Neuronal stem cell (in vitro differentiated cells): Measurements from ENCODE around the gene PLPP7.
A peak's percentile ranks its signal among the peaks of the same experiment; 100 is the strongest.

ENCODE experiments used
- DNase-seq: peaks from one replicate; pipeline ENCODE4 v3.0.0-alpha.2; 2013; ENCODE audit warnings: low spot score
- H2AFZ ChIP-seq: one replicate; pipeline ENCODE4 v1.6.1; 2013; ENCODE audit warnings: mild to moderate bottlenecking, low read length, inconsistent platforms
- H2AK5ac ChIP-seq: 2 replicates; pipeline ENCODE4 v1.6.1; 2013; ENCODE audit warnings: low read depth, mild to moderate bottlenecking, inconsistent platforms, low read length, moderate library complexity, mixed read lengths
- H2BK120ac ChIP-seq: 2 replicates; pipeline ENCODE4 v1.6.1; 2013; ENCODE audit warnings: low read depth, mild to moderate bottlenecking, inconsistent platforms, low read length, moderate library complexity, mixed read lengths
- H2BK12ac ChIP-seq: one replicate; pipeline ENCODE4 v1.6.1; 2013; ENCODE audit warnings: low read length, inconsistent platforms
- H2BK15ac ChIP-seq: 2 replicates; pipeline ENCODE4 v1.6.1; 2013; ENCODE audit warnings: mild to moderate bottlenecking, low read length, inconsistent platforms, mixed read lengths
- H2BK5ac ChIP-seq: one replicate; pipeline ENCODE4 v1.6.1; 2013; ENCODE audit warnings: inconsistent platforms, mild to moderate bottlenecking, low read length, moderate library complexity
- H3K14ac ChIP-seq: one replicate; pipeline ENCODE4 v1.6.1; 2013; ENCODE audit warnings: low read length, inconsistent platforms
- H3K18ac ChIP-seq: 2 replicates; pipeline ENCODE4 v1.6.1; 2013; ENCODE audit warnings: low read length, inconsistent platforms
- H3K23ac ChIP-seq: 2 replicates; pipeline ENCODE4 v1.6.1; 2013; ENCODE audit warnings: low read depth, mild to moderate bottlenecking, mixed read lengths, low read length, inconsistent platforms; ENCODE audit not compliant: poor library complexity
- H3K27ac ChIP-seq: replicated peaks from 3 replicates; pipeline ENCODE4 v1.5.1; 2013; ENCODE audit warnings: low read length, inconsistent platforms
- H3K27me3 ChIP-seq, 3 experiments: 2 replicates each; pipeline ENCODE4 v1.6.1; 2013; ENCODE audit warnings: low read length in 3 of 3, mild to moderate bottlenecking in 2 of 3, inconsistent platforms in 1 of 3, low read depth in 1 of 3, mixed read lengths in 1 of 3, moderate library complexity in 1 of 3; ENCODE audit not compliant: control insufficient read depth in 3 of 3, insufficient read depth in 3 of 3
- H3K36me3 ChIP-seq, 2 donors: replicated peaks in 1 of 2; 2 replicates each; pipeline ENCODE4 v1.6.1; 2013; ENCODE audit warnings: low read length in 2 of 2; ENCODE audit not compliant: control insufficient read depth in 2 of 2, insufficient read depth in 2 of 2
- H3K4ac ChIP-seq: 2 replicates; pipeline ENCODE4 v1.6.1; 2013; ENCODE audit warnings: inconsistent platforms, mild to moderate bottlenecking, low read length, moderate library complexity
- H3K4me1 ChIP-seq, 2 donors: 1 replicate in 1 of 2; 2 replicates in 1 of 2; pipeline ENCODE4 v1.6.1; 2013; ENCODE audit warnings: low read length in 2 of 2, low read depth in 1 of 2; ENCODE audit not compliant: control insufficient read depth in 2 of 2, insufficient read depth in 1 of 2
- H3K4me2 ChIP-seq: one replicate; pipeline ENCODE4 v1.6.1; 2013; ENCODE audit warnings: mild to moderate bottlenecking, low read length, inconsistent platforms; ENCODE audit not compliant: insufficient read depth, poor library complexity, severe bottlenecking
- H3K4me3 ChIP-seq, 2 donors: 2 replicates each; pipeline ENCODE4 v1.5.1; 2013; ENCODE audit warnings: low read length in 2 of 2, mild to moderate bottlenecking in 2 of 2, inconsistent platforms in 1 of 2, moderate library complexity in 1 of 2
- H3K79me1 ChIP-seq: one replicate; pipeline ENCODE4 v1.6.1; 2013; ENCODE audit warnings: low read depth, mild to moderate bottlenecking, inconsistent platforms, low read length, moderate library complexity
- H3K9ac ChIP-seq: one replicate; pipeline ENCODE4 v1.6.1; 2013; ENCODE audit warnings: mild to moderate bottlenecking, low read depth, low read length, inconsistent platforms; ENCODE audit not compliant: poor library complexity
- H3K9me3 ChIP-seq, 2 donors: replicated peaks in 1 of 2; 2 replicates each; pipeline versions ENCODE3 to v1.6.1; 2013; ENCODE audit warnings: low read length in 2 of 2, mild to moderate bottlenecking in 2 of 2, inconsistent platforms in 1 of 2, low read depth in 1 of 2, mixed read lengths in 1 of 2, moderate library complexity in 1 of 2; ENCODE audit not compliant: control insufficient read depth in 2 of 2, insufficient read depth in 1 of 2
- H4K8ac ChIP-seq: one replicate; pipeline ENCODE4 v1.6.1; 2013; ENCODE audit warnings: low read depth, mild to moderate bottlenecking, inconsistent platforms, low read length, moderate library complexity
- H4K91ac ChIP-seq: one replicate; pipeline ENCODE4 v1.6.1; 2013; ENCODE audit warnings: low read length, low read depth, mild to moderate bottlenecking, inconsistent platforms; ENCODE audit not compliant: poor library complexity
- WGBS, 2 donors: extraction: QIAGEN DNeasy Blood & Tissue Kit; methylation state at CpG; one replicate each; pipeline ENCODE4 v1.1.7; 2013; ENCODE audit warnings: missing lambda C conversion rate in 2 of 2, mixed read lengths in 1 of 2; ENCODE audit not compliant: insufficient read length in 2 of 2, insufficient replicate concordance in 1 of 2; ENCODE audit errors: extremely low coverage in 2 of 2; 5-methylcytosine and 5-hydroxymethylcytosine counted together

PLPP7 gene

DNA sequence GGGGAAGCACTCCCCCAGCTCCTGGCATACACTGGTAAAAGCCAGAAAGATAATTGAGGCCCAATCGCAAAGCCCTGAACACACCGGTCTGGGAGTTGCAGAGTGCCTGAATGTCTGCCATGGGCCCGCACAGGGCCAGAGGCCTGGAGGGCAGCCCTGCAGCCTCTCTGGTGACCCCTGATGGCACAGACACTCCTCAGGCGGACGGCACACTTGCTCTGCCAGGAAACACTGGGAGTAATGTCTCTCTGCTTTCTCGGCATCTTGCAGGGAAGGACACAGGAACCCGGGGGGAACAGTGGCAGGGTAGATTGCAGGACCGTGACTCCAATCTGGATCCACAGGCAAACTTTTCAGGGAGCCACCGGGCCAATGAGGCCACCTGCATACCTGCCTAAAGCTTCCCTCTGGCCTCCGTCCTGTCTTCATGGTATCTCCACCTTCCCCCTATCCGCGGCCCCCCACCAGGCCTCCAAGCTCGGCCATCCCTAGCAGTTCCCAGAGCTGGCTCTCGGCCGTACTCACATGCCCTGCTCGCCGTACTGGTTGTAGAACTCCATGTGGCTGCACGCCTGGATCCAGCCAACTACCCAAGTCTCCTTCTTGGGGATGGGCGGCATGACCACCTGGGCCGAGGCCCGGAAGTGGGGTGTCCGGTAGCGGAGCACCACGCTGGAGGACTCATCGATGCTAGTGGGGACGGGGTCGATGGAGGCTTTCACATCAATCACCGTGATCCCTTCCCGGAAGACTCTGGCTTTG lies 14.0 kb upstream of the PLPP7 start:
- Histone ChIP-seq H3K14ac (peak overlapping the region; percentile 42), H3K79me1 (no peaks in the 10 kb centered on the region), H2BK15ac (no peak overlapping the region), H2AFZ (peak overlapping the region; percentile 91), H2AK5ac (peak overlapping the region; percentile 85), H3K4ac (no peak overlapping the region), H4K91ac (no peak overlapping the region), H3K4me1 (peaks cover 9 to 26% of the 10 kb centered on the region in 2 donors), H4K8ac (no peak overlapping the region), H2BK5ac (no peak overlapping the region), H2BK12ac (no peak overlapping the region), H2BK120ac (no peak overlapping the region), H3K23ac (peak overlapping the region; percentile 98), H3K9ac (peak overlapping the region; percentile 1), H3K9me3 (no peaks in the 10 kb centered on the region), H3K27me3 (peaks cover 4 to 30% (median 20%) of the 10 kb centered on the region in 3 experiments), H3K4me3 (no peak overlapping the region), H3K4me2 (no peak overlapping the region), H3K18ac (peak overlapping the region; percentile 74), H3K36me3 (no peaks in the 10 kb centered on the region), H3K27ac (no peak overlapping the region)
- no peak for DNase-seq
- no CpG with 5 or more reads among the region's 29 CpGs for WGBS, 2 donors

DNA sequence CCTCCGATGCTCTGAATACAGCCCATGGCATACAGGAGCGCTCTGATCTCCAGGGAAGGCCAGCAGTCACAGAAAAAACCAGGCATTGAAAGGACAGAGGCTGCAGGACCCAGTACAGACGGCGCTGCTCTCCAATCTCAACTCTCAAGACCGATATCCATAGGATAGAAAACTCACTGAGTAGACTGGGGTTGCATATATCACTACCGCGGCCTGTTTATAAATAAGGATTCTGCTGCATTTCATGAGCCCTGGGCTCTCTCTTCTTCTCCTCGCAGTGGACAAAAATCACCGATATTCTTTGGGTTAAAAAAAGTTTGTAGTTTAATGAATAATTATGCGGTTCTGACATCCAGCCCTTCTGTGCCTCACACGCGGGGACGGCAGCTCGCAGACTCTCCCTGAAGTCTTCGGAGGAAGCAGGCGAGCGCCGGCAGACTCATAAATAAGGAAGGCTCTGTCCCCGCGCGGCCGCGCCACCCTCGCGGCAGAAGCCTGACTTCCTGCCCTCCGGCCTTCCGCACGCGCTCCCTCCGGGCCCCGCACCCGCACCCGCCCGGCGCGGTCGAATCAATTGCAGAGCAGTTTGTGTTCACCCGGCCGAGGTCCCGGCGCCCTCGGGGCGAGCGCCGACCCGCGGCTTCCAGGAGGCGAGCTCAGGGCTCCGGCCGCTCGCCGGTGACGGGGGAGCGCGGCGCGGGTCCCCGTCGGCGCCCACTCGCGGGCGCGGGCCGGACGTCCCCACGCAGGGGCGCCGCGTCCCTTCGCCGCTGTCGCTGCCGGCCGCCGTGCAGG lies 13.2 kb upstream of the PLPP7 start, which contains the start of gene FAM78A:
TSS of gene FAM78A (minus strand) at position 417 of the 795 bp plus-strand sequence. CDS start at position 86, 331 bp downstream.
- Histone ChIP-seq H3K27me3 (peaks cover 4 to 37% (median 23%) of the 10 kb centered on the region in 3 experiments), H3K9ac (peak within 1 kb of the TSS; percentile 85), H3K4me1 (peaks cover 7 to 33% of the 10 kb centered on the region in 2 donors), H3K9me3 (no peaks in the 10 kb centered on the region), H4K91ac (no peak within 1 kb of the TSS), H3K4ac (no peak within 1 kb of the TSS), H4K8ac (no peak within 1 kb of the TSS), H2BK5ac (peak within 1 kb of the TSS; percentile 25), H2AK5ac (peak within 1 kb of the TSS; percentile 85), H2BK120ac (no peak within 1 kb of the TSS), H3K36me3 (no peaks in the 10 kb centered on the region), H3K23ac (peak within 1 kb of the TSS; percentile 98), H3K4me2 (peak within 1 kb of the TSS; percentile 96), H2AFZ (peak within 1 kb of the TSS; percentile 91), H3K79me1 (no peaks in the 10 kb centered on the region), H3K14ac (peak within 1 kb of the TSS; percentile 42), H3K4me3 (peak within 1 kb of the TSS; percentile 54 to 84), H3K27ac (no peak within 1 kb of the TSS), H3K18ac (peak within 1 kb of the TSS; percentile 93), H2BK12ac (no peak within 1 kb of the TSS), H2BK15ac (no peak within 1 kb of the TSS)
- no CpG with 5 or more reads among the region's 76 CpGs for WGBS, 2 donors
- DNase-seq = no peak

DNA sequence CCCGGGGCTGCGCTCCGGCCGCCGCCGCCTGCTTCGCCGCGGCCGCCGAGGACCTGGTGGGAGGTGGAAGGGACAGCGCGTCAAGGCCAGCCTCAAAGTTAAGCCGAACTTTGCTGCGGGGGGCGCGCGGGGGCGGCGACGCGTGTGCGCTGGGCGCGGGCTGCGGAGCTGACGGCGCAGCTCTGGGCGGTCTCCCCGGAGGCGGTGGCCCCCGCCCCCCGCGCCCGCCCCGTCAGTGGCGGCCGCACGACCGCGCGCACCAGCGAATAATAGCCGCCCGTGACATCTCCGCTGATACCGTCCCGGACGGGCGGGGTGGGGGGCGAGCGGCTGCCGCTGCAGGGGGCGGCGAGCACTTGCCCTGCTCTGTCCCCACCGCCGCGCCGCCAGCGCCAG lies 12.6 kb upstream of the PLPP7 start:
- Histone ChIP-seq H2BK15ac (no peak overlapping the region), H3K9ac (peak overlapping the region; percentile 85), H3K4ac (no peak overlapping the region), H3K4me2 (peak overlapping the region; percentile 96), H3K14ac (no peak overlapping the region), H2BK120ac (no peak overlapping the region), H2BK5ac (no peak overlapping the region), H3K18ac (peak overlapping the region; percentile 93), H3K27me3 (peaks cover 4 to 43% (median 24%) of the 10 kb centered on the region in 3 experiments), H3K9me3 (no peaks in the 10 kb centered on the region), H3K79me1 (no peaks in the 10 kb centered on the region), H3K4me3 (peak overlapping the region; percentile 54 to 84), H2AK5ac (no peak overlapping the region), H4K91ac (no peak overlapping the region), H2AFZ (peak overlapping the region; percentile 91), H3K36me3 (no peaks in the 10 kb centered on the region), H4K8ac (no peak overlapping the region), H2BK12ac (no peak overlapping the region), H3K27ac (no peak overlapping the region), H3K23ac (peak overlapping the region; percentile 95), H3K4me1 (peaks cover 7 to 35% of the 10 kb centered on the region in 2 donors)
- WGBS, 2 donors = no CpG with 5 or more reads among the region's 60 CpGs
- no peak for DNase-seq
